Measurements from ENCODE around the gene CAPN11. TPM values are rescaled to one million over a fixed set of nuclear protein-coding genes. Genes with fewer than 3 reads are reported as not detected.

CAPN11 gene
- total RNA-seq, 1 experiment from 2014 or later: not detected

GRCh38 chr6:44224029-44224964 is 65.7 kb downstream of the CAPN11 start:
- Histone ChIP-seq H2AFZ (ENCODE audit: low read depth, low read length, poor library complexity, severe bottlenecking) (no peak overlapping the region), H3K9ac (ENCODE audit: low read length) (peak overlapping the region; percentile 81), H3K27me3 (ENCODE audit: insufficient read depth, low read length) (no peaks in the 10 kb centered on the region), H3K36me3 (ENCODE audit: control insufficient read depth in 1 of 2, insufficient read depth in 2 of 2, low read length in 2 of 2) (peaks cover 1 to 15% of the 10 kb centered on the region in 2 experiments; a peak in 2 of 4 replicates), H3K9me2 (ENCODE audit: insufficient read depth) (no peaks in the 10 kb centered on the region), H3K4me1 (ENCODE audit: control insufficient read depth in 1 of 2, insufficient read depth in 2 of 2, low read length in 2 of 2) (peaks cover 33 to 59% of the 10 kb centered on the region in 2 experiments), H4K20me1 (ENCODE audit: insufficient read depth) (peaks cover 4% of the 10 kb centered on the region; the same call in 1 of the 2 replicates), H3K4me3 (replicated peaks in 1 of 2; ENCODE audit: low read depth in 1 of 2, low read length in 2 of 2) (peak overlapping the region; percentile 65 to 74), H3K9me3 (ENCODE audit: control insufficient read depth in 1 of 2, insufficient read depth in 1 of 2, low read depth in 1 of 2, low read length in 2 of 2) (no peaks in the 10 kb centered on the region), H3K27ac (ENCODE audit: low read depth, low read length) (peak overlapping the region; percentile 81), H3K4me2 (ENCODE audit: low read length) (peak overlapping the region; percentile 93), H3K79me2 (ENCODE audit: insufficient read depth, low read length) (peaks cover 55% of the 10 kb centered on the region)
- ChIA-PET RAD21 (ENCODE audit: low non-redundant PET in 1 of 2, low total read pairs in 2 of 2, uncharacterized antibody in 2 of 2, unreplicated experiment in 2 of 2) (no interaction called here), CTCF (interaction anchor here (0.7 to 3.7 kb wide), 8 partner anchors 10 to 79 kb away, joined by 3 to 22 read pairs (median 4); no protein-coding TSS in a partner anchor), POLR2A (interaction anchor here (1.0 to 3.0 kb wide), 6 partner anchors 10 to 92 kb away, joined by 3 to 27 read pairs (median 6); partner anchors contain the start of gene HSP90AB1)
- TSS peak; percentile 52 for BruUV-seq (replicated peaks)
- DNase-seq (ENCODE audit: low read depth, low spot score) (no peak), ATAC-seq (peak; percentile 16)
- TF ChIP-seq, protein P1, sequence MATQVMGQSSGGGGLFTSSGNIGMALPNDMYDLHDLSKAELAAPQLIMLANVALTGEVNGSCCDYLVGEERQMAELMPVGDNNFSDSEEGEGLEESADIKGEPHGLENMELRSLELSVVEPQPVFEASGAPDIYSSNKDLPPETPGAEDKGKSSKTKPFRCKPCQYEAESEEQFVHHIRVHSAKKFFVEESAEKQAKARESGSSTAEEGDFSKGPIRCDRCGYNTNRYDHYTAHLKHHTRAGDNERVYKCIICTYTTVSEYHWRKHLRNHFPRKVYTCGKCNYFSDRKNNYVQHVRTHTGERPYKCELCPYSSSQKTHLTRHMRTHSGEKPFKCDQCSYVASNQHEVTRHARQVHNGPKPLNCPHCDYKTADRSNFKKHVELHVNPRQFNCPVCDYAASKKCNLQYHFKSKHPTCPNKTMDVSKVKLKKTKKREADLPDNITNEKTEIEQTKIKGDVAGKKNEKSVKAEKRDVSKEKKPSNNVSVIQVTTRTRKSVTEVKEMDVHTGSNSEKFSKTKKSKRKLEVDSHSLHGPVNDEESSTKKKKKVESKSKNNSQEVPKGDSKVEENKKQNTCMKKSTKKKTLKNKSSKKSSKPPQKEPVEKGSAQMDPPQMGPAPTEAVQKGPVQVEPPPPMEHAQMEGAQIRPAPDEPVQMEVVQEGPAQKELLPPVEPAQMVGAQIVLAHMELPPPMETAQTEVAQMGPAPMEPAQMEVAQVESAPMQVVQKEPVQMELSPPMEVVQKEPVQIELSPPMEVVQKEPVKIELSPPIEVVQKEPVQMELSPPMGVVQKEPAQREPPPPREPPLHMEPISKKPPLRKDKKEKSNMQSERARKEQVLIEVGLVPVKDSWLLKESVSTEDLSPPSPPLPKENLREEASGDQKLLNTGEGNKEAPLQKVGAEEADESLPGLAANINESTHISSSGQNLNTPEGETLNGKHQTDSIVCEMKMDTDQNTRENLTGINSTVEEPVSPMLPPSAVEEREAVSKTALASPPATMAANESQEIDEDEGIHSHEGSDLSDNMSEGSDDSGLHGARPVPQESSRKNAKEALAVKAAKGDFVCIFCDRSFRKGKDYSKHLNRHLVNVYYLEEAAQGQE (IDR thresholded peaks at IDR 0.05; ENCODE audit: low read depth): no peak
- TF ChIP-seq SP1 (IDR thresholded peaks at IDR 0.05; ENCODE audit: low read depth) (no peak), FOSL1 (IDR thresholded peaks at IDR 0.05; ENCODE audit: low read depth) (no peak), ZFX (IDR thresholded peaks at IDR 0.05) (no peak), POLR2A (IDR thresholded peaks at IDR 0.05; ENCODE audit: borderline replicate concordance, extremely low read depth, insufficient read depth, insufficient read length) (no peak), EZH2phosphoT487 (IDR thresholded peaks at IDR 0.05; ENCODE audit: borderline replicate concordance) (no peak), YY1 (IDR thresholded peaks at IDR 0.05; ENCODE audit: extremely low read depth, insufficient replicate concordance, low read depth, low read length) (no peak), MAX (IDR thresholded peaks at IDR 0.05) (no peak), TCF7L2 (IDR thresholded peaks at IDR 0.05; ENCODE audit: borderline replicate concordance, extremely low read depth, insufficient read depth, insufficient read length) (no peak), ZNF274 (IDR thresholded peaks at IDR 0.05; ENCODE audit: low read depth, low read length) (no peak), CEBPB (IDR thresholded peaks at IDR 0.05; ENCODE audit: low read depth) (no peak), JUND (IDR thresholded peaks at IDR 0.05) (no peak), EZH2 (IDR thresholded peaks at IDR 0.05) (no peak), RAD21 (IDR thresholded peaks at IDR 0.05; ENCODE audit: low read depth) (no peak), POLR2AphosphoS5 (IDR thresholded peaks at IDR 0.05; ENCODE audit: low read depth, low read length) (no peak), ELF1 (IDR thresholded peaks at IDR 0.05; ENCODE audit: borderline replicate concordance, low read depth) (no peak)
- TF ChIP-seq, protein P2, sequence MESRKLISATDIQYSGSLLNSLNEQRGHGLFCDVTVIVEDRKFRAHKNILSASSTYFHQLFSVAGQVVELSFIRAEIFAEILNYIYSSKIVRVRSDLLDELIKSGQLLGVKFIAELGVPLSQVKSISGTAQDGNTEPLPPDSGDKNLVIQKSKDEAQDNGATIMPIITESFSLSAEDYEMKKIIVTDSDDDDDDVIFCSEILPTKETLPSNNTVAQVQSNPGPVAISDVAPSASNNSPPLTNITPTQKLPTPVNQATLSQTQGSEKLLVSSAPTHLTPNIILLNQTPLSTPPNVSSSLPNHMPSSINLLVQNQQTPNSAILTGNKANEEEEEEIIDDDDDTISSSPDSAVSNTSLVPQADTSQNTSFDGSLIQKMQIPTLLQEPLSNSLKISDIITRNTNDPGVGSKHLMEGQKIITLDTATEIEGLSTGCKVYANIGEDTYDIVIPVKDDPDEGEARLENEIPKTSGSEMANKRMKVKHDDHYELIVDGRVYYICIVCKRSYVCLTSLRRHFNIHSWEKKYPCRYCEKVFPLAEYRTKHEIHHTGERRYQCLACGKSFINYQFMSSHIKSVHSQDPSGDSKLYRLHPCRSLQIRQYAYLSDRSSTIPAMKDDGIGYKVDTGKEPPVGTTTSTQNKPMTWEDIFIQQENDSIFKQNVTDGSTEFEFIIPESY (IDR thresholded peaks at IDR 0.05; ENCODE audit: extremely low read depth, insufficient replicate concordance, low read length): no peak
- TF ChIP-seq, protein P3, sequence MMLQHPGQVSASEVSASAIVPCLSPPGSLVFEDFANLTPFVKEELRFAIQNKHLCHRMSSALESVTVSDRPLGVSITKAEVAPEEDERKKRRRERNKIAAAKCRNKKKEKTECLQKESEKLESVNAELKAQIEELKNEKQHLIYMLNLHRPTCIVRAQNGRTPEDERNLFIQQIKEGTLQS (IDR thresholded peaks at IDR 0.05): no peak
- intact Hi-C loops (cut with micrococcal nuclease): no loop called here

All from HCT116 (cell line).